Skeletal muscle tissue (tissue), 4 donors: ENCODE data around the gene CACNG3. TPM values are rescaled to one million over a fixed set of nuclear protein-coding genes. Genes with fewer than 3 reads are reported as not detected.

Experiments used
- H3K27ac ChIP-seq: one replicate; pipeline ENCODE4 v1.7.0; 2013; ENCODE audit warnings: mild to moderate bottlenecking, low read depth, low read length, inconsistent platforms
- H3K27me3 ChIP-seq, 3 donors: one replicate each; pipeline ENCODE4 v1.7.0; 2013; ENCODE audit warnings: low read length in 3 of 3; ENCODE audit not compliant: control insufficient read depth in 3 of 3, insufficient read depth in 3 of 3
- H3K36me3 ChIP-seq, 3 donors: one replicate each; pipeline ENCODE4 v1.7.0; 2013; ENCODE audit warnings: low read length in 3 of 3; ENCODE audit not compliant: control insufficient read depth in 3 of 3, insufficient read depth in 3 of 3
- H3K4me1 ChIP-seq, 3 donors: one replicate each; pipeline ENCODE4 v1.7.0; 2013; ENCODE audit warnings: low read length in 3 of 3, mild to moderate bottlenecking in 3 of 3; ENCODE audit not compliant: control insufficient read depth in 3 of 3, insufficient read depth in 3 of 3
- H3K4me3 ChIP-seq, 3 donors: one replicate each; pipeline ENCODE4 v1.7.0; 2013; ENCODE audit warnings: low read length in 3 of 3
- H3K9ac ChIP-seq, 3 donors: one replicate each; pipeline ENCODE4 v1.7.0; 2013; ENCODE audit warnings: low read length in 3 of 3, mild to moderate bottlenecking in 3 of 3, moderate library complexity in 2 of 3, low read depth in 1 of 3
- H3K9me3 ChIP-seq, 3 donors: one replicate each; pipeline ENCODE4 v1.7.0; 2013; ENCODE audit warnings: low read length in 3 of 3; ENCODE audit not compliant: control insufficient read depth in 3 of 3
- total RNA-seq: library from RNA; depleted of rRNA; stranded (reverse); fragments of >200 nt; gene quantifications from one replicate; pipeline ENCODE4 v1.2.3, GENCODE V29; 2014
- donor health status: Osteomylitis.

Gene CACNG3
- total RNA-seq, 1 donor from 2014 or later = not detected

DNA sequence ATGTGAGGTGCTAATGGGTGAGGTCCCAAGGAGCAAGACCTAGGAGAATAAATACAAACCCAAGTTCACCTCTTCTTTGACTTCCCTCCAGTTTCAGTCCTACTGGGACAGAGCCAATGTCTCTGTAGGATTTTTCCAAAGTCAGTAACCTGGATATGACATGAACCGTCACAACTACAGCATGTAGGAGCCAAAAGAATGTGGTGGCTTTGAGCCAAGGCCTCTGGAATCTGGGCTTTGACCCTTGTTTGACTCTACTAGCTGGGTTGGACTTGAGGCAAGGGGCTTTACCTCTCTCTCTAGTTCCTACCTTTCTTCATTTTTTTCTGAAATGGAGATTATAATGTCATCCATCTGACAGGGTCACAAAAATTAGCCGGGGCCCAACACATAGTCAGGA is 91.4 kb downstream of the CACNG3 start:
- Histone ChIP-seq H3K27ac (no peak overlapping the region), H3K27me3 (no peaks in the 10 kb centered on the region), H3K4me1 (no peaks in the 10 kb centered on the region), H3K9me3 (no peaks in the 10 kb centered on the region), H3K36me3 (no peaks in the 10 kb centered on the region), H3K9ac (no peak overlapping the region), H3K4me3 (no peak overlapping the region)

DNA sequence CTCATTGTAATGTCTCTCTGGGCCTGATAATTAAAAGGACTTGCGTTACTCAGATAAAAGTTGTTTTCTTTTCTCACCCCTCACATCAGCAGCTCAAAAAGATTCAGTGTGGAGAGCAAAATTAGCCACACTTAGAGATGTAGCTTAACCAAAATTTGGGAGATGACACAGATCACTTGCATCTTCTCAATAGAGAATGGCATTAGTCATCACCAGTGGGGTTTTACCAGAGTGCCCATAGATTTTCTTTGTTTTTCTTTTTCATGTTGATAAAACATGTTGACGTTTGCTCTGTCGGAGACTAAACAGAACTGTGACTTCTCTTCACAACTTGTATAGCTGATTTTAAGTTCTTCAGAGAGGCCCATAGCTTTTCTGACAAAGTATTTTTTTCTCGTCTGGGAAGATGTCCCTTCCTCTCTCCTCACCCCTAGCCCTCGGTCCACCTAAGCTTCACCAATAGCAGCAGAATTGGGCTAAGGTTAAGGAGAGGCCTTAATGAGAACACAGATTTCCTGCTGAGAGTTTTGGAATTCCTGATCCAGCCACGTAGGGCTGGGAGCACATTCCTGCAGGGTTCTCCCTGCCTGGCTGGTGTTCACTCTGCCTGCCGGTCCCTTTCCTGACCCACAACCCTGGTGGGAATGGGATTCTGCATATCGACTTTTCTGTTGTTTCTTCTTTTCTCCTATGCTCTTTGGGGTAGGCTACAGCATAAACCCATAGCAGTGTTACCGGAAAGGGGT is 92.6 kb downstream of the CACNG3 start:
- no peaks in the 10 kb centered on the region for H3K27me3 ChIP-seq
- no peak overlapping the region for H3K27ac ChIP-seq
- H3K9ac ChIP-seq = no peak overlapping the region
- H3K36me3 ChIP-seq = no peaks in the 10 kb centered on the region
- no peaks in the 10 kb centered on the region for H3K4me1 ChIP-seq
- no peak overlapping the region for H3K4me3 ChIP-seq
- H3K9me3 ChIP-seq = no peaks in the 10 kb centered on the region

DNA sequence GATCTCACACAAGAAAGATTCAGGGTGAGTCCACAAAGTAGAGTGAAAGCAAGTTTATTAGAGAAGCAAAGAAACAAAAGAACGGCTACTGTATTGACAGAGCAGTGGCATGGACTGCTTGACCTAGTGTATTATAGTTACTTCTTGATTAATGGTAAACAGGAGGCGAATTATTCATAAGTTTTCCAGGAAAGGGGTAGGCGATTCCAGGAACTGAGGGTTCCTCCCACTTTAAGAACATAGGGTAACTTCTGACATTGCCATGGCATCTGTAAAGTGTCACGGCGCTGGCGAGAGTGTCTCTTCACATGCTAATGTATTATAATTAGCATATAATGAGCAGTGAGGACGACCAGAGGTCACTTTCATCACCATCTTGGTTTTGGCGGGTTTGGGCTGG is 93.2 kb downstream of the CACNG3 start:
- Histone ChIP-seq H3K36me3 (no peaks in the 10 kb centered on the region), H3K27me3 (peaks cover 0 to 2% (median 0%) of the 10 kb centered on the region in 3 donors), H3K4me1 (no peaks in the 10 kb centered on the region)

DNA sequence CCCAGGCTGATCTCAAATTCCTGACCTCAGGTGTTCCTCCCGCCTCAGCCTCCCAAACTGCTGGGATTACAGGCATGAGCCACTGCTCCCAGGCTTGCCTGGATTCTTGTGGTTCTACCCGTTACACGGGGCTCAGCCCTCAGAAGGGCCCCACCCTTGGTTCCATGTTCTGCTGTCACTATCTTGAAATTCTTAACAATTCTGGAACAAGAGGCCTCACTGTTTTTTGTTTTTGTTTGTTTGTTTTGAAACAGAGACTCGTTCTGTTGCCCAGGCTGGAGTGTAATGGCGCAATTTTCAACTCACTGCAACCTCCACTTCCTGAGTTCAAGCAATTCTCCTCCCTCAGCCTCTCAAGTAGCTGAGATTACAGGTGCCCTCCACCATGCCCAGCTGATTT is 96.6 kb downstream of the CACNG3 start:
- no peak overlapping the region for H3K27ac ChIP-seq
- H3K4me3 ChIP-seq = no peak overlapping the region
- H3K27me3 ChIP-seq = peaks cover 0 to 2% (median 0%) of the 10 kb centered on the region in 3 donors
- H3K36me3 ChIP-seq = no peaks in the 10 kb centered on the region
- H3K9ac ChIP-seq = no peak overlapping the region
- H3K9me3 ChIP-seq = peaks cover 0 to 2% (median 0%) of the 10 kb centered on the region in 3 donors
- no peaks in the 10 kb centered on the region for H3K4me1 ChIP-seq

More for the DNA sequence above, 93.2 kb downstream of the CACNG3 start:
- Histone ChIP-seq H3K27ac (no peak overlapping the region), H3K9me3 (no peaks in the 10 kb centered on the region), H3K4me3 (no peak overlapping the region), H3K9ac (no peak overlapping the region)

DNA sequence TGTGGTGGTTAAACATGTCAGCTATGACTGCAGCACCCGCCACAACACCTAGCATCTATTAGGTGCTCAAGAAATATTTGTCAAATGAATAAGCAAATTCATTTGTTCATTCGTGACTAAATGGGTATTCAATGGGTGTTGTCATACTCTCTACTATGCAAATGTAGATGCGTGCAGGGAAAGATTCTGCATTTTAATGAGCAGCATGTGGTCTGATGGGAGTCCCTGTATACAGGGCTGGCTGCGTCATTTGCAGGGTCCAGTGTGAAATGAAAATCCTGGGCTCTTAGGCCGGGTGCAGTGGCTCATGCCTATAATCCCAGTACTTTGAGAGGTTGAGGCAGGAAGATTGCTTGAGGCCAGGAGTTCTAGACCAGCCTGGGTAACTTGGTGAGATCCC is 97.5 kb downstream of the CACNG3 start:
- Histone ChIP-seq H3K4me3 (no peak overlapping the region), H3K9ac (no peak overlapping the region), H3K36me3 (no peaks in the 10 kb centered on the region), H3K4me1 (no peaks in the 10 kb centered on the region), H3K27ac (no peak overlapping the region), H3K27me3 (peaks cover 0 to 2% (median 0%) of the 10 kb centered on the region in 3 donors), H3K9me3 (peaks cover 0 to 4% (median 0%) of the 10 kb centered on the region in 3 donors)

DNA sequence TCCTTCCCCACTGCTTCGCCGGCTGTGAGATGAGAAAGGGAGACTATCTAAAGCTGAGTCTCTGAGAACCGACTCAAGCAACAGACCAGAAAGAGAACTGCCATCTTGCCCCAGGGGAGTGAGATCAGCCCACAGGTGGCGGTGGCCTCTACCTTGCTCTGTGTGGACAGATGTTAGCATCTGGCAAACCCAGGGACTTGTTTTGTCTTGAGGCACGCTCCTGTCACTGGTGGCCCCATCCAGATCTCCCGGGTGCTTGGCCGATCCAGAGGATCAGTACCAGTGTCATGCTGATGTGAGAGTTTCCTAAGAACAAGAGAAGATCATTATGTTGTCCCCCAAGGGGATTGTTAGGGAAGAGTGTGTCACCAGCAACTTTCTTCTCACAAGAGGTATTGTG is 101.4 kb downstream of the CACNG3 start:
- Histone ChIP-seq H3K9ac (no peak overlapping the region), H3K36me3 (no peaks in the 10 kb centered on the region), H3K4me1 (no peaks in the 10 kb centered on the region), H3K9me3 (peaks cover 0 to 4% (median 0%) of the 10 kb centered on the region in 3 donors), H3K27me3 (peaks cover 0 to 2% (median 0%) of the 10 kb centered on the region in 3 donors), H3K27ac (no peak overlapping the region), H3K4me3 (no peak overlapping the region)

DNA sequence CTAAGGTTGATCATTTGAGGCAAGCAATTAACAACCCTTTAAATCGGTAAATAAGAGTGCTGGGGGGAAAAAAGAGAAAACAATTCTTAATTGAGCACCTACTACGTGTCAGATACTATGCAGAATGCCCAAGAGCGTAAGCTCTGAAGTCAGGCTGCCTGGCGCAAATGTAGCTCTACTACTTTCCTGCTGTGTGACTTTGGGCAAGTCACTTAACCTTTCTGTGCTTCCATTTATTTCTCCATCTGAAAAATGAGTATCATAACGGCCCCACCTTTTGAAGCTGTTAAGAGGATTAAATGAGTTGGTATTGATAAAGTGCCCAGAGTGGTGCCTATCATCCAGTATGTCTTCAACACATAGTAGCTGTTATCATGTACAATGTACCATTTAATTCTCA is 102.0 kb downstream of the CACNG3 start:
- Histone ChIP-seq H3K9ac (no peak overlapping the region), H3K27ac (no peak overlapping the region), H3K9me3 (peaks cover 0 to 4% (median 0%) of the 10 kb centered on the region in 3 donors), H3K4me3 (no peak overlapping the region), H3K27me3 (peaks cover 0 to 2% (median 0%) of the 10 kb centered on the region in 3 donors), H3K36me3 (no peaks in the 10 kb centered on the region), H3K4me1 (no peaks in the 10 kb centered on the region)

DNA sequence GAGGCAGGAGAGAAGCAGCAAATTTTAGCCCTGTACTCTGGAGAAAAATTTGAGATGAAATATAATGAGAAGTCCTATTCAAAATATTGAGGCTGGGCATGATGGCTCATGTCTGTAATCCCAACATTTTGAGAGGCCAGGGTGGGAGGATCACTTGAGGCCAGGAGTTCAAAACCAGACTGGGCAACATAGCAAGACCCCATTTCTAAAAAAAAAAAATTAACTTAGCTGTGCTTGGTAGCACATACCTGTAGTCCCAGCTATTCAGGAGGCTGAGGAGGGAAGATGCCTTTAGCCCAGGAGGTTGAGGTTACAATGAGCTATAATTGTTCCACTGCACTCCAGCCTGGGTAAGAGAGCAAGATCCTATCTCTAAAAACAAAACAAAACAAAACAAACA is 103.4 kb downstream of the CACNG3 start:
- Histone ChIP-seq H3K9ac (no peak overlapping the region), H3K4me3 (no peak overlapping the region), H3K9me3 (peaks cover 0 to 3% (median 0%) of the 10 kb centered on the region in 3 donors), H3K36me3 (no peaks in the 10 kb centered on the region), H3K27me3 (no peaks in the 10 kb centered on the region), H3K27ac (no peak overlapping the region), H3K4me1 (no peaks in the 10 kb centered on the region)

DNA sequence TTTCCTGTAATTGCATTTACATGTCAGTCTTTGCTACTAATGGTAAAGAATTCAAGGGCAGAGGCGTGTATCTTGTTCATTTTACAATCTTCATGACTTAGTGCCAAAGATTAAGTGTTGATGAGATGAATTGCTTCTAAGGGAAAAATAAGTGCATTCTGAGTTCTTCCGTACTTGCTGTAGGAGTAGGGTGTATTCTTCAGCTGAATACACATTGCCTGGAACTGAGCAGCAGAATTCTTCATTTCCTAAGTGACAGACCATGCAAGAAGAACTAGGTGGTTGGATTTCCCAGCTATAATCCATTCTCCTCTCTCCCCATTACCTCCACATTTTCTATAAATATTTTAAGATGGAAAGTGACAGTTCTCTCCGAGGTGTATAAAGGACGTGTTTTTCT is 104.8 kb downstream of the CACNG3 start:
- peaks cover 0 to 2% (median 0%) of the 10 kb centered on the region in 3 donors for H3K9me3 ChIP-seq
- H3K9ac ChIP-seq = no peak overlapping the region
- no peaks in the 10 kb centered on the region for H3K36me3 ChIP-seq
- H3K27ac ChIP-seq = no peak overlapping the region
- no peak overlapping the region for H3K4me3 ChIP-seq
- no peaks in the 10 kb centered on the region for H3K27me3 ChIP-seq
- H3K4me1 ChIP-seq = no peaks in the 10 kb centered on the region

DNA sequence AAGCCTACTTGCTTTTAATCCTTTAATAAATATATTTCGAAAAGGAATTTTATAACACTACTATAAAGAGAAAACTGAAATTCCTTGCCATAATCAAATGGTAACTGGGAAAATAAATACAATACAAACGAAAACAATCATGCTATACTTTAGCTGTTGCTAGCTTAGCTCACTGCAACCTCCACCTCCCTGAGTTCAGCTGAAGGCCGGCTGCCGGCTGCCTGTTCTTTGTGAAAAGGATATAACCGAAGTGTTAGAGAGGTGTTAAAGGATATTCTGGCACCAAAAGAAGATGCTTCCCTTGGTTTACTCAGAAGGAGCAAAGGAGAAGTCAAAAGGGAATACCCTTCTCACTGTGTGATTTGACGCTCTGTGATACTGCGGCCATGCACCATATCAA is 108.5 kb downstream of the CACNG3 start:
- no peak overlapping the region for H3K4me3 ChIP-seq
- H3K9ac ChIP-seq = no peak overlapping the region
- no peak overlapping the region for H3K27ac ChIP-seq
- no peaks in the 10 kb centered on the region for H3K27me3 ChIP-seq
- H3K36me3 ChIP-seq = no peaks in the 10 kb centered on the region
- H3K4me1 ChIP-seq = no peaks in the 10 kb centered on the region
- no peaks in the 10 kb centered on the region for H3K9me3 ChIP-seq
